ENCODE results near the gene CPT1B. TPM values are rescaled to one million over a fixed set of nuclear protein-coding genes. Genes with fewer than 3 reads are reported as not detected.

Gene CPT1B
- total RNA-seq, 4 donors from 2014 or later, result 4.7 to 12.0 (median 6.8) TPM

DNA sequence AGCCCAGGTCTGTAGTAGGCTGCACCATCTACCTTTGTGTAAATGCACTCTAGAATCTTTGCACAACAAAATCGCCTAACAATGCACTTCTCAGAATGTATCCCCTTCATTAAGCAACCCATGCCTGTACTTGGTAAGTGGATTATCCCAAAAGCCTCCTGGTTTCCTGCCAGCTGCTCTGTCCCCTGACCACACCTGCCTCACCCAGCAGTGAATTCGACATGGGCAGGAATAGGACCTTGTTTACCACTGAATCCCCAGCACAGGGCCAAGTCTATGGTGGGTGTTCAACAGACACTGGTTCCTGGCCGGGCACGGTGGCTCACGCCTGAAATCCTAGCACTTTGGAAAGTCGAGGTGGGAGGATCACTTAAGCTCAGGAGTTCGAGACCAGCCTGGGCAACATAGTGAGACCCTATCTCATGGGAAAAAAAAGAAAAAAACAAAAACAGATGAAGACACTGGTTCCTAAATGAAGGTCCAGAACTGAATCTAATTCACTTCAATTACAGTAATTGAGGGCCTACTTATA is 10.4 kb downstream of the CPT1B start:
- WGBS, 2 donors, result 92 to 94% methylated on average over 7 of the region's 7 CpGs
- intact Hi-C loops (cut with DNase I; ENCODE audit: low total_unique reads), result no loop called here
- no peak for DNase-seq (ENCODE audit: low spot score in 2 of 2)
- no peak for TF ChIP-seq CTCF (IDR thresholded peaks at IDR 0.05)
- TF ChIP-seq POLR2A (IDR thresholded peaks at IDR 0.05), result no peak
- H3K4me3 ChIP-seq (ENCODE audit: low read depth, poor library complexity, severe bottlenecking), result no peak overlapping the region

DNA sequence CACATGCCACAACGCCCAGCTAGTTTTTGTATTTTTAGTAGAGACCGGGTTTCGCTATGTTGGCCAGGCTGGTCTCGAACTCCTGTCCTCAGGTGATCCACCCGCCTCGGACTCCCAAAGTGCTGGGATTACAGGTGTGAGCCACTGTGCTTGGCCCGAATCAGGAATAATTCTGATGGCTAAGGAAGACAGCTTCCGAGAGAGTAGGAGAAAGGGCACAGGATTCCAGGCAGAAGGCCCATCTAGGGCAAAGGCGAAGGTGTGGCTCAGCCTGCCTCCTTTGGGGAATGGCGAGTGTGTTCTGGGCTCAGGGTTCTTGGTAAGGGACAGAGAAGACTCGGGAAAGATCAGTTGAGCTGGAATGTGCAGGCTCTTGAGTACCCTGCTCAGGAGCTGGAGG is 13.9 kb downstream of the CPT1B start:
- intact Hi-C loops (cut with DNase I; ENCODE audit: low total_unique reads), result no loop called here
- no peak for DNase-seq (ENCODE audit: low spot score in 2 of 2)
- TF ChIP-seq CTCF (IDR thresholded peaks at IDR 0.05) (no peak), POLR2A (IDR thresholded peaks at IDR 0.05) (no peak)
- WGBS, 2 donors, result 81 to 84% methylated on average over 11 of the region's 11 CpGs
- no peak overlapping the region for H3K4me3 ChIP-seq (ENCODE audit: low read depth, poor library complexity, severe bottlenecking)

- peak overlapping the region; percentile 29 for H3K4me3 ChIP-seq (ENCODE audit: low read depth, poor library complexity, severe bottlenecking)
- no peak for DNase-seq (ENCODE audit: low spot score in 2 of 2)
- no peak for TF ChIP-seq CTCF (IDR thresholded peaks at IDR 0.05)
- no peak for TF ChIP-seq POLR2A (IDR thresholded peaks at IDR 0.05)
- intact Hi-C loops (cut with DNase I; ENCODE audit: low total_unique reads), result no loop called here
- 19 to 20% methylated on average over 17 of the region's 17 CpGs for WGBS, 2 donors
These were observed 14.6 kb downstream of the CPT1B start for GRCh38 chr22:50563413-50564160.

DNA sequence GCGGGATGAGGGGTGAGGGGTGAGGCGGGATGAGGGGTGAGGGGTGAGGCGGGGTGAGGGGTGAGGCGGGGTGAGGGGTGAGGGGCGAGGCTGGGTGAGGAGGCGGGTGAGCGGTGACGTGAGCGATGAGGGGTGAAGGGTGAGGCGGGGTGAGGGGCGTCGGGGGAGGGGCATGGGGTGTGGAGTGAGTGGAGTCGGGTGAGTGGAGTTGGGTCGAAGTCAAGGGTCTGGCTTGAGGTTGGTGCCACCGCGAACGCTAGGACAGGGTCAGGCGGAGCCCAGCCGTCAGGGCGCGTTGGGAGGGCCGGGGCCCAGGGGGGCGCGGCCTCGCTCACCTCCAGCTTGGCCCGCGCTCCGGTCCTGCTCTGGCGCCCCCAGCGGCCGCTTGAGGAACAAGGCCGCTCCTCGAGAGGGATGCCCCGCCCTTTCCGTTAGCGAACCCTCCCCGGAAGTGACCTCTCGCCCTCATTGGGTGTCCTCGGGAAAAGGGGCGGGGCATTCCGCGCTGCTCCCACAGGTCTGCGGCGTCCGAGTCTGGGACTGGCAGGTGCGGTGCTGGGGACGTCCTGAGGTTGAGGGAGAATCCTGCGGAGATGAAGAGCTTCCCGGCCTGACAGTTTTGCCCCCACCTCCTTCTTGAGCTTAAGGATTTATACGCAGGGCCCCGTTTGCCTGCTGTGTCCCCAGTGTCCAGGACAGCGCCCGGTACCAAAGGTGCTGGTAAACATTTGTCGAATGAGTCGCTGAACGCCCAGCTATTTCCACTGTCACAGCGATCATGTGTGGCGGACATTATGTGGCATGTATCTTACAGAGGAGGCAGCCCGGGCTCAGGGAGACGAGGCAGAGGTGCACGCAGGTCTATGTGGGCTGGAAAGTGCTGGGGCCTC is 15.5 kb downstream of the CPT1B start, which contains the start of gene SYCE3:
Gene SYCE3 (minus strand): TSS at position 397 of the 890 bp plus-strand sequence. CDS start 6,514 bp downstream, outside the sequence.
- intact Hi-C loops (cut with DNase I; ENCODE audit: low total_unique reads), result no loop called here
- peak; percentile 96 to 99 for DNase-seq (ENCODE audit: low spot score in 2 of 2)
- peak in 1 of 3 donors; percentile 49 for TF ChIP-seq CTCF (IDR thresholded peaks at IDR 0.05)
- no peak for TF ChIP-seq POLR2A (IDR thresholded peaks at IDR 0.05)
- 8% methylated on average over 51 to 57 of the region's 61 CpGs for WGBS, 2 donors
- peak within 1 kb of the TSS; percentile 29 for H3K4me3 ChIP-seq (ENCODE audit: low read depth, poor library complexity, severe bottlenecking)

DNA sequence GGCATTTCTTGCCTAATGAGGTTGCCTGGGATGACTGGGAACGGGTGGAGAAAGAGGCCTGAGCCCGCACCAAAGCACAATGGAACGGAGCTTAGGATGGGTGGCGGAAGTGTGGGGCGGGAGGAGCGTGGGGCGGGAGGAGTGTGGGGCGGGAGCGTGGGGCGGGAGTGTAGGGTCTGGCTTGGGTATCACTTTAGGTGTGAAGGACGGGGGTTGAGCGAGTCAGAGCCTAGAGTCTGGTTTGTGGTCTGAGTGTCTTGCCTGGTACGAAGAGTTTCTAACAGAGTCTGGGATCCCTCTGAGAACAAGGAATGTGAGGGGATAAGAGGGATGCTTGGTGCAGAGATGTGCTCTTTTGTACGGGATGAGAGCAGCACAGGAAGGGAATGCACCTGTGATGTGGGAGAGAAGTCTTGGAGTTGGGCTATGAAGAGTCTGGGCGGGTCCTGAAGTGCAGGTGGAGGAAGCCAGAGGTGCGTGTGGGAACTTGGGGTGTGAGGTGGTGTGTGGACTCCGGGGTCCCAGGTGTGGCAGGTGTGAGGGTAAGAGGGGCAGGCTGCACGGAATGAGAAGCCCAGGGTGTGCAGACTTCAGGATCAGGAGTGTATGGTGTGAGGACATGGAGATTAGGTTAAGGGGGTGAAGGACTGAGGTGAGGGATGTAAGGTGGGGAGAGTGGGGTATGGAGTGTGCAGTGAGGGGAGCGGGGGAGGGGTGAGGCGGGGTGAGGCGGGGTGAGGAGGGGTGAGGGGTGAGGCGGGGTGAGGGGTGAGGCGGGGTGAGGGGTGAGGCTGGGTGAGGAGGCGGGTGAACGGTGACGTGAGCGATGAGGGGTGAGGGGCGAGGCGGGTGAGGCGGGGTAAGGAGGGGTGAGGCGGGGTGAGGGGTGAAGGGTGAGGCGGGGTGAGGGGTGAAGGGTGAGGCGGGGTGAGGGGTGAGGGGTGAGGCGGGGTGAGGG is 16.5 kb downstream of the CPT1B start:
- 72 to 74% methylated on average over 18 to 19 of the region's 34 CpGs for WGBS, 2 donors
- H3K4me3 ChIP-seq (ENCODE audit: low read depth, poor library complexity, severe bottlenecking), result no peak overlapping the region
- TF ChIP-seq POLR2A (IDR thresholded peaks at IDR 0.05) (no peak), CTCF (IDR thresholded peaks at IDR 0.05) (no peak)
- intact Hi-C loops (cut with DNase I; ENCODE audit: low total_unique reads), result no loop called here
- DNase-seq (ENCODE audit: low spot score in 2 of 2), result no peak

All from lower leg skin (tissue), 4 donors.